ENCODE measurements around the gene PARD3B. TPM values are rescaled to one million over a fixed set of nuclear protein-coding genes. Genes with fewer than 3 reads are reported as not detected.

PARD3B gene
- total RNA-seq, 4 donors from 2014 or later, result 32.6 to 65.7 (median 38.6) TPM

DNA sequence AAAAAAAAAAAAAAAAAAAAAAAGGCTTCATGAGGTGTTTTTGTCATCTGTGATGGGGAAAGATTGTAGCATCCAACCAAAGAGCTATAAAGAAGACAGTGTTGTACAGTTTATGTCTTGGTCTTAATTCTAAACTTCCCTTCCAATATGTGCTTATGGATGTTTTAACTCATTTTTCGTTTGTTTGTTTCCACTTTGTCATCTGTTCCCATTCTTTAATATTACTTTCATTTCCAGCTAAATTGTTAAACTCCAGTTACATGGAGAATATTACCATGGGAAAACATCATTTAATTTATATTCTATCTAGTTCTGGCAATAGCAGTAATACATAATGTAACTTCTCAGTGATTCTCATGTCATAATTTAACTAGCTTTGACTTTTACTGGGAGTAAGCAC lies 792.9 kb downstream of the PARD3B start:
- 60 to 69% methylated on average over 1 of the region's 1 CpG for WGBS, 2 donors (ENCODE audit: low coverage in 1 of 2)
- no peaks in the 10 kb centered on the region for H3K36me3 ChIP-seq
- intact Hi-C loops (cut with DNase I; ENCODE audit: low total_unique reads), result no loop called here
- in situ Hi-C loops (cut with MboI; ENCODE audit: low pct_ligation_motif_present in 1 of 4, low pct_unique_long_range_greater_than_20kb in 1 of 4, low sequenced_read_pairs in 3 of 4), result no loop called here
- no peak for TF ChIP-seq POLR2A (IDR thresholded peaks at IDR 0.05)
- no peak for TF ChIP-seq POLR2AphosphoS5 (IDR thresholded peaks at IDR 0.05)
- TF ChIP-seq EP300 (IDR thresholded peaks at IDR 0.05; ENCODE audit: low read depth), result no peak
- TF ChIP-seq, protein P1, sequence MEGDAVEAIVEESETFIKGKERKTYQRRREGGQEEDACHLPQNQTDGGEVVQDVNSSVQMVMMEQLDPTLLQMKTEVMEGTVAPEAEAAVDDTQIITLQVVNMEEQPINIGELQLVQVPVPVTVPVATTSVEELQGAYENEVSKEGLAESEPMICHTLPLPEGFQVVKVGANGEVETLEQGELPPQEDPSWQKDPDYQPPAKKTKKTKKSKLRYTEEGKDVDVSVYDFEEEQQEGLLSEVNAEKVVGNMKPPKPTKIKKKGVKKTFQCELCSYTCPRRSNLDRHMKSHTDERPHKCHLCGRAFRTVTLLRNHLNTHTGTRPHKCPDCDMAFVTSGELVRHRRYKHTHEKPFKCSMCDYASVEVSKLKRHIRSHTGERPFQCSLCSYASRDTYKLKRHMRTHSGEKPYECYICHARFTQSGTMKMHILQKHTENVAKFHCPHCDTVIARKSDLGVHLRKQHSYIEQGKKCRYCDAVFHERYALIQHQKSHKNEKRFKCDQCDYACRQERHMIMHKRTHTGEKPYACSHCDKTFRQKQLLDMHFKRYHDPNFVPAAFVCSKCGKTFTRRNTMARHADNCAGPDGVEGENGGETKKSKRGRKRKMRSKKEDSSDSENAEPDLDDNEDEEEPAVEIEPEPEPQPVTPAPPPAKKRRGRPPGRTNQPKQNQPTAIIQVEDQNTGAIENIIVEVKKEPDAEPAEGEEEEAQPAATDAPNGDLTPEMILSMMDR (IDR thresholded peaks at IDR 0.05), result no peak
- H3K4me1 ChIP-seq, result no peaks in the 10 kb centered on the region
- H3K4me3 ChIP-seq, result no peak overlapping the region
- DNase-seq, result no peak
- no peaks in the 10 kb centered on the region for H3K9me3 ChIP-seq
- no peak overlapping the region for H3K27ac ChIP-seq
- H3K27me3 ChIP-seq, result no peaks in the 10 kb centered on the region

DNA sequence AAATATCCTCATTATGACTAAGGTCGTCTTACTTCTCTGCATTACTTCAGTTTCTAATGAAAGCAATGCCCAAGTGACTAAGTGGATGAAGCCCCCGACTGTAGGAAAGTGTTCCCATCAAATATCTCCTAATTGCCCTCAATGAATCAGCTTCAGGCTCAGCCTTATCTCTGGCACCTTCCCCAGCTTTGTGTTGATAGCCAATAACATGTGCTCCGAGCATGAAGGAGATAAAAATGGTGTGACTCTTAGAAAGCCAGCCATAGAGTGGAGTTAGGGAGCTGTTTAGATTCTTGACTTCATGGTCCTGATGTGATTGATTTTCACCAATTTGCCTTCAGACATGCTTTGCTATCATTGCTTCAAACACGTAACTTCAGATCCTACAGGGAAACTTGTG lies 797.8 kb downstream of the PARD3B start:
- intact Hi-C loops (cut with DNase I; ENCODE audit: low total_unique reads), result no loop called here
- 76 to 85% methylated on average over 3 to 4 of the region's 4 CpGs for WGBS, 2 donors (ENCODE audit: low coverage in 1 of 2)
- TF ChIP-seq POLR2AphosphoS5 (IDR thresholded peaks at IDR 0.05) (no peak), POLR2A (IDR thresholded peaks at IDR 0.05) (no peak), EP300 (IDR thresholded peaks at IDR 0.05; ENCODE audit: low read depth) (no peak)
- TF ChIP-seq, protein P1 (IDR thresholded peaks at IDR 0.05), result no peak
- in situ Hi-C loops (cut with MboI; ENCODE audit: low pct_ligation_motif_present in 1 of 4, low pct_unique_long_range_greater_than_20kb in 1 of 4, low sequenced_read_pairs in 3 of 4), result no loop called here
- no peak overlapping the region for H3K4me3 ChIP-seq
- no peaks in the 10 kb centered on the region for H3K4me1 ChIP-seq
- no peaks in the 10 kb centered on the region for H3K27me3 ChIP-seq
- no peaks in the 10 kb centered on the region for H3K9me3 ChIP-seq
- no peaks in the 10 kb centered on the region for H3K36me3 ChIP-seq
- DNase-seq, result no peak
- no peak overlapping the region for H3K27ac ChIP-seq

DNA sequence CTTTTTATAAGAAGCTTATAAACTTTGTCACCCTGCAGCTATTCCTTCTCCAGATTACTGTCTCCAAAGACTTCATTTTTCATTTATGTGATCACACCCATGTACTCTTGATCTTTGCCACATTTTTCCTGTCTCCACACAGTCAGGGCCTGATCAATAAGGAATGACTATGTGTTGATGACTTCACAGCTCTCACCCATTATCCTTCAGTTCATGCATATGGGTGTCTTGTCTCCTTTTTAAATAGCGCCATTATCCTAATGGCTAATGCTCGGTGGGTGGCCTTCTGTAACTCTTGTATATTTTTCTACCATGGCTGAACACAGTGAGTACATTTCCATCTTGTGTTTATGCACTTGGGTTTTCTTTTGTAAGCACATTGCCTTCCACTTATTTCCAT lies 801.4 kb downstream of the PARD3B start:
- intact Hi-C loops (cut with DNase I; ENCODE audit: low total_unique reads) (loop anchor here (1.0 kb wide), 1 partner anchor 19 kb away; no protein-coding TSS in a partner anchor), in situ Hi-C loops (cut with MboI; ENCODE audit: low pct_ligation_motif_present in 1 of 4, low pct_unique_long_range_greater_than_20kb in 1 of 4, low sequenced_read_pairs in 3 of 4) (no loop called here)
- Histone ChIP-seq H3K36me3 (no peaks in the 10 kb centered on the region), H3K4me3 (no peak overlapping the region), H3K27me3 (no peaks in the 10 kb centered on the region), H3K9me3 (no peaks in the 10 kb centered on the region), H3K27ac (no peak overlapping the region), H3K4me1 (no peaks in the 10 kb centered on the region)
- DNase-seq, result no peak
- 94 to 95% methylated on average over 2 of the region's 2 CpGs for WGBS, 2 donors (ENCODE audit: low coverage in 1 of 2)
- TF ChIP-seq EP300 (IDR thresholded peaks at IDR 0.05; ENCODE audit: low read depth) (no peak), POLR2A (IDR thresholded peaks at IDR 0.05) (no peak), POLR2AphosphoS5 (IDR thresholded peaks at IDR 0.05) (no peak)
- TF ChIP-seq, protein P1 (IDR thresholded peaks at IDR 0.05), result no peak

DNA sequence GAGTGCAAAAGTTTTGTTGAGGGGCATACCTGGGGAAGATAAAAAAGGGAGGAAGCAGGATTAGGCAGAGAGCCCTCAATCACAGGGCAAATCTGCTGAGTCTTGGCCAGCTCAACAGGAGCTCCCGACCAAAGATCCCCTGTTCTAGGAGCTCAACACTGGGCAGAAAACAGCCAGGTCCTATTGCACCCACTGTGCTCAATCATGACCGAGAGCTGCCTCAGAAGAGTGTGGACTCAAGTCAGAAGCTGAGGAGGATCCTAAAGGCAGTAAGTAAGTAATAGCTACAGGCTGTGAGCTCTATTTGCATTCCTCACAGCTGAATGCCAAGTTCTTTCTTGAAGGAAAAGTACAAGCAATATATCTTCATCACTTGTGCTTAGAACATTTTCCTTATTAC lies 802.6 kb downstream of the PARD3B start:
- Histone ChIP-seq H3K9me3 (no peaks in the 10 kb centered on the region), H3K36me3 (no peaks in the 10 kb centered on the region), H3K4me3 (no peak overlapping the region), H3K27ac (no peak overlapping the region), H3K4me1 (no peaks in the 10 kb centered on the region), H3K27me3 (no peaks in the 10 kb centered on the region)
- 61% methylated on average over 2 of the region's 2 CpGs; no CpG with 5 or more reads in 1 of the 2 donors for WGBS, 2 donors (ENCODE audit: low coverage in 1 of 2)
- intact Hi-C loops (cut with DNase I; ENCODE audit: low total_unique reads), result loop anchor here (1.0 kb wide), 1 partner anchor 21 kb away; no protein-coding TSS in a partner anchor
- in situ Hi-C loops (cut with MboI; ENCODE audit: low pct_ligation_motif_present in 1 of 4, low pct_unique_long_range_greater_than_20kb in 1 of 4, low sequenced_read_pairs in 3 of 4), result no loop called here
- DNase-seq, result no peak
- TF ChIP-seq EP300 (IDR thresholded peaks at IDR 0.05; ENCODE audit: low read depth), result no peak
- no peak for TF ChIP-seq POLR2AphosphoS5 (IDR thresholded peaks at IDR 0.05)
- TF ChIP-seq, protein P1 (IDR thresholded peaks at IDR 0.05), result no peak
- TF ChIP-seq POLR2A (IDR thresholded peaks at IDR 0.05), result no peak

Measured in transverse colon (tissue), 4 donors.